Ishikawa (cell line): ENCODE data around the gene COL20A1.

Experiments
- TAF1 ChIP-seq: IDR thresholded peaks from 2 replicates; pipeline ENCODE4 v1.6.1; 2012; ENCODE audit warnings: low read depth, mild to moderate bottlenecking
- TCF12 ChIP-seq: IDR thresholded peaks from 2 replicates; pipeline ENCODE4 v1.6.1; 2012; ENCODE audit warnings: low read depth

DNA sequence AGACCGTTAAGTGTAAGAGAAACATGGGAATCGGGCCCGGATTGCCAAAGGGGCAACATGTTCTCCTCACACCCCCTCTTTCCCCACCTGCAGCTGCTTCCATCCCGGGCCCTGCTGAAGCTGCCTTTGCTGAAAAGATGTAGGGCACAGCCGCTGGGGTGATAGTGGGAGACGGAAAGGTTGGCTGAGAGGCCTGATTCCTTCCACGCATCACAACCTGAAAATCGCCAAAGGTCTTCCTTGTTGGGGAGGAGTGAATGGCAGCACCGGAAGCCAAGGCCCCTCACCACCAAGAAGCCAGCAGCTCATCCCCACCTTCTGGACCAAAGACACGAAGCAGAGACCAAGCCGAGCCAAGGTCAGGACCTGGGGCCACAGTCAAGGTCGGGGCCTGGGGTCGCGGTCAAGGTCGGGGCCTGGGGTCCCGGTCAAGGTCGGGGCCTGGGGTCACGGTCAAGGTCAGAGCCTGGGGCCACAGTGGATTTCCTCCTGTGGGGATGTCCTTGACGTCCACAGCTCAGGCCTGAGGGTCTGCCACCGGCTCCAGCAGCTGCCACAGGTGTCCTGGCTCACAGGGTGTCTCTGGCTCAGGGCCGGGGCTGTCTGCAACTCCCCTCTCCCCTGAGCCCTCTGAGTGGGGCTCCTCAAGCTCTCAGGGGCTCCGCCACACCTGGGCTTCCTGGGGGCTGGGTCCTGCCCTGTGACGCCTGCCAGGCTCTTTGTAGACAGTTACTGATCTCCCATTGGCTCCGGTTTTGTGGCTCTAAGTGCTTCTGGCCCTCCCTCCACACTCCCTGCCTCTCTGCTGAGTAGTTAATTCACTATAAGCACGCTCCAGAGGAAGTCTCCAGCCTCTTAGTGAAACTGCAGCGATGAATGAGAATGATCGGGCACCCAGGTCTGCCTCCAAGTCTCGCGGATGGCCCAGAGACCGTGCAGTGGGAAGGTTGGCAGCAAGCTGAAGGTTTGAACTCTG, 73.7 kb downstream of the COL20A1 start:
- TF ChIP-seq TCF12 (no peak), TAF1 (no peak)
